WTC11 (cell line): ENCODE measurements around the gene JKAMP. TPM values are rescaled to one million over a fixed set of nuclear protein-coding genes. Genes with fewer than 3 reads are reported as not detected.
A peak's percentile ranks its signal among the peaks of the same experiment; 100 is the strongest.

ENCODE experiments used
- ATAC-seq: fragments of 200-7000 bp; cut with Tn5 transposase; 2 replicates; pipeline ENCODE4 v1.10.0; 2021; ENCODE audit warnings: mild to moderate bottlenecking, moderate library complexity
- CTCF ChIA-PET: fragments of 300-600 bp; sonication (Branson Sonifier 250); formaldehyde crosslinking; loops from one replicate; lab custom pipeline; 2021; ENCODE audit warnings: antibody characterized with exemption; lab: Charles Lee
- POLR2A ChIA-PET: fragments of 350-600 bp; sonication (Branson Sonifier 250); formaldehyde crosslinking; loops from one replicate; lab custom pipeline; 2021; ENCODE audit warnings: antibody characterized with exemption; lab: Charles Lee
- DNase-seq: peaks from one replicate; pipeline ENCODE4 v3.0.0; 2021; ENCODE audit warnings: low spot score
- H3K27ac Mint-ChIP-seq: 2 replicates; pipeline ENCODE4 v1.8.0; 2021; ENCODE audit warnings: mixed read lengths
- H3K27me3 Mint-ChIP-seq: 2 replicates; pipeline ENCODE4 v1.8.0; 2021; ENCODE audit warnings: low read depth, mild to moderate bottlenecking, moderate library complexity, mixed read lengths
- H3K36me3 Mint-ChIP-seq: 2 replicates; pipeline ENCODE4 v1.8.0; 2021; ENCODE audit warnings: mixed read lengths
- H3K4me1 Mint-ChIP-seq: 2 replicates; pipeline ENCODE4 v1.8.0; 2022; ENCODE audit warnings: mixed read lengths
- H3K4me3 Mint-ChIP-seq: 2 replicates; pipeline ENCODE4 v1.8.0; 2021; ENCODE audit warnings: mild to moderate bottlenecking, moderate library complexity, mixed read lengths
- H3K9me3 Mint-ChIP-seq: 2 replicates; pipeline ENCODE4 v1.8.0; 2021; ENCODE audit warnings: mixed read lengths
- ATF6 ChIP-seq: sonication (generic); formaldehyde crosslinking; IDR thresholded peaks from 2 replicates; pipeline ENCODE4 v1.8.1; 2023; ENCODE audit warnings: mild to moderate bottlenecking, missing genetic modification reagents
- E2F1 ChIP-seq: sonication (generic); formaldehyde crosslinking; IDR thresholded peaks from 2 replicates; pipeline ENCODE4 v1.8.0; 2022; ENCODE audit warnings: mild to moderate bottlenecking, missing genetic modification reagents
- E2F5 ChIP-seq: sonication (generic); formaldehyde crosslinking; IDR thresholded peaks from 2 replicates; pipeline ENCODE4 v1.8.1; 2022; ENCODE audit warnings: mild to moderate bottlenecking, moderate library complexity, missing genetic modification reagents
- HMGXB4 ChIP-seq: sonication (generic); formaldehyde crosslinking; IDR thresholded peaks from 2 replicates; pipeline ENCODE4 v1.8.1; 2023; ENCODE audit warnings: mild to moderate bottlenecking, moderate library complexity, missing genetic modification reagents
- JUN ChIP-seq: sonication (generic); formaldehyde crosslinking; IDR thresholded peaks from 2 replicates; pipeline ENCODE4 v1.8.0; 2023; ENCODE audit warnings: mild to moderate bottlenecking, missing genetic modification reagents
- MXD4 ChIP-seq: fragments of 250-450 bp; sonication (Bioruptor Pico); IDR thresholded peaks from 2 replicates; pipeline ENCODE4 v1.8.0; 2021; ENCODE audit warnings: mild to moderate bottlenecking, moderate library complexity, borderline replicate concordance
- NR2C2 ChIP-seq: sonication (generic); formaldehyde crosslinking; IDR thresholded peaks from 2 replicates; pipeline ENCODE4 v1.8.0; 2022; ENCODE audit warnings: mild to moderate bottlenecking, missing genetic modification reagents
- OVOL2 ChIP-seq: fragments of 250-450 bp; sonication (Bioruptor Pico); IDR thresholded peaks from 2 replicates; pipeline ENCODE4 v1.9.0; 2021; ENCODE audit warnings: mild to moderate bottlenecking, borderline replicate concordance
- SMAD3 ChIP-seq: sonication (generic); formaldehyde crosslinking; IDR thresholded peaks from 2 replicates; pipeline ENCODE4 v1.8.0; 2022; ENCODE audit warnings: missing genetic modification reagents, mild to moderate bottlenecking, borderline replicate concordance
- SOX15 ChIP-seq: fragments of 250-450 bp; sonication (Bioruptor Pico); IDR thresholded peaks from 2 replicates; pipeline ENCODE4 v1.9.0; 2021; ENCODE audit warnings: mild to moderate bottlenecking
- TCF7 ChIP-seq: sonication (generic); formaldehyde crosslinking; IDR thresholded peaks from 2 replicates; pipeline ENCODE4 v1.8.0; 2022; ENCODE audit warnings: mild to moderate bottlenecking, low read depth, missing genetic modification reagents, moderate library complexity
- TEAD4 ChIP-seq: sonication (generic); formaldehyde crosslinking; IDR thresholded peaks from 2 replicates; pipeline ENCODE4 v1.8.0; 2022; ENCODE audit warnings: mild to moderate bottlenecking, missing genetic modification reagents
- TP53 ChIP-seq: sonication (generic); formaldehyde crosslinking; IDR thresholded peaks from 2 replicates; pipeline ENCODE4 v1.8.1; 2023; ENCODE audit warnings: mild to moderate bottlenecking, missing genetic modification reagents
- ZNF263 ChIP-seq: sonication (generic); formaldehyde crosslinking; IDR thresholded peaks from 2 replicates; pipeline ENCODE4 v1.8.1; 2022; ENCODE audit warnings: low read depth, mild to moderate bottlenecking, moderate library complexity, missing genetic modification reagents
- ZNF512 ChIP-seq: sonication (generic); formaldehyde crosslinking; IDR thresholded peaks from 2 replicates; pipeline ENCODE4 v1.8.1; 2022; ENCODE audit warnings: missing genetic modification reagents, borderline replicate concordance
- total RNA-seq: library from RNA; stranded (reverse); gene quantifications from 3 replicates; pipeline ENCODE4 v1.2.3, GENCODE V29; 2021
- TF ChIP-seq, protein P1 (sequence below): sonication (generic); formaldehyde crosslinking; IDR thresholded peaks from 2 replicates; pipeline ENCODE4 v1.8.0; 2022; ENCODE audit warnings: mild to moderate bottlenecking, missing genetic modification reagents
- TF ChIP-seq, protein P2 (sequence below): sonication (generic); formaldehyde crosslinking; IDR thresholded peaks from 2 replicates; pipeline ENCODE4 v1.8.0; 2022; ENCODE audit warnings: missing genetic modification reagents

Gene JKAMP
- total RNA-seq, 1 experiment from 2014 or later: 33.2 TPM

DNA sequence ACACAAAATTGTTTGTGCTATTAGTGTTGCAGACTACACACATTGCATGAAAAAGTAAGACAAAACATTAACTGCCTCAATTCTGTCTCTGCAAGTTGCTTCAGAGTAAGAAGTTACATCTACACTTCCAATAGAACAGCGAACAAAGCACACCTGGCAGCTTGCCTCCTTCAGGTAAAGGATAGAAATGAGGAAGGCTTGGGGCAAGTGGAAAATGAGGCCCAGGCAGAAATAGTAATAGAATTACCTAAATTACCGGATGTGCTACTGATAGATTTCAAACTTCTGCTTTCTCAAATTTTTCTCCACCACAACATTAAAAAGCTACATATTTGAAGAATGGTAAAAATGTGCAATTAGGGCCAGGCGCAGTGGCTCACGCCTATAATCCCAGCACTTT is 54.6 kb downstream of the JKAMP start (continued):
- TF ChIP-seq ZNF512 (CRISPR knock-in tag): no peak
- no peak for TF ChIP-seq HMGXB4 (CRISPR knock-in tag)
- no peak for TF ChIP-seq NR2C2 (CRISPR knock-in tag)

DNA sequence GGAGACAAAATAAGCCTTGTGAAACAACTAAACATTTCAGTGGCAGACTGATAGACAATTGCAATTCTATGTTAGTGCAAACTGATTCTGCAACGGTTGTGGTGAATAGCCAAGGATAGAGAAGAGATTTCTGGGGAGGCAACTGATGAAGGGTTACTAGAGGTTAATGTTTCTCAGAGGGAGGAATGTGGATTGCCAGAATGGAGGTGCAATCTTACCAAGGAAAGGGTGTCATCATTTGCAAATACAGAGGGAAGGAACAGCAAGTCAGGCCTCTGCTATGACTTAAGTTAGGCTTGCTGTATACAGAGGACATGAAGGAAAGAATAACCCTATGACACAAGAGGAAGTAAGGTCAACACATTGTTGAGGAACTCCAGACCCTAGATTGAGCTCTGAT is 56.5 kb downstream of the JKAMP start:
- CTCF ChIA-PET: no interaction called here
- ATAC-seq (peak; percentile 69), DNase-seq (no peak)
- Mint-ChIP-seq H3K27ac (no peak overlapping the region), H3K36me3 (no peaks in the 10 kb centered on the region), H3K4me1 (peaks cover 10% of the 10 kb centered on the region), H3K4me3 (no peak overlapping the region), H3K9me3 (no peaks in the 10 kb centered on the region), H3K27me3 (no peaks in the 10 kb centered on the region)
- POLR2A ChIA-PET: no interaction called here
- TF ChIP-seq, protein P1, sequence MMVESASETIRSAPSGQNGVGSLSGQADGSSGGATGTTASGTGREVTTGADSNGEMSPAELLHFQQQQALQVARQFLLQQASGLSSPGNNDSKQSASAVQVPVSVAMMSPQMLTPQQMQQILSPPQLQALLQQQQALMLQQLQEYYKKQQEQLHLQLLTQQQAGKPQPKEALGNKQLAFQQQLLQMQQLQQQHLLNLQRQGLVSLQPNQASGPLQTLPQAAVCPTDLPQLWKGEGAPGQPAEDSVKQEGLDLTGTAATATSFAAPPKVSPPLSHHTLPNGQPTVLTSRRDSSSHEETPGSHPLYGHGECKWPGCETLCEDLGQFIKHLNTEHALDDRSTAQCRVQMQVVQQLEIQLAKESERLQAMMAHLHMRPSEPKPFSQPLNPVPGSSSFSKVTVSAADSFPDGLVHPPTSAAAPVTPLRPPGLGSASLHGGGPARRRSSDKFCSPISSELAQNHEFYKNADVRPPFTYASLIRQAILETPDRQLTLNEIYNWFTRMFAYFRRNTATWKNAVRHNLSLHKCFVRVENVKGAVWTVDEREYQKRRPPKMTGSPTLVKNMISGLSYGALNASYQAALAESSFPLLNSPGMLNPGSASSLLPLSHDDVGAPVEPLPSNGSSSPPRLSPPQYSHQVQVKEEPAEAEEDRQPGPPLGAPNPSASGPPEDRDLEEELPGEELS (CRISPR knock-in tag): no peak
- no peak for TF ChIP-seq E2F5 (CRISPR knock-in tag)
- TF ChIP-seq ZNF512 (CRISPR knock-in tag): no peak
- TF ChIP-seq, protein P2, sequence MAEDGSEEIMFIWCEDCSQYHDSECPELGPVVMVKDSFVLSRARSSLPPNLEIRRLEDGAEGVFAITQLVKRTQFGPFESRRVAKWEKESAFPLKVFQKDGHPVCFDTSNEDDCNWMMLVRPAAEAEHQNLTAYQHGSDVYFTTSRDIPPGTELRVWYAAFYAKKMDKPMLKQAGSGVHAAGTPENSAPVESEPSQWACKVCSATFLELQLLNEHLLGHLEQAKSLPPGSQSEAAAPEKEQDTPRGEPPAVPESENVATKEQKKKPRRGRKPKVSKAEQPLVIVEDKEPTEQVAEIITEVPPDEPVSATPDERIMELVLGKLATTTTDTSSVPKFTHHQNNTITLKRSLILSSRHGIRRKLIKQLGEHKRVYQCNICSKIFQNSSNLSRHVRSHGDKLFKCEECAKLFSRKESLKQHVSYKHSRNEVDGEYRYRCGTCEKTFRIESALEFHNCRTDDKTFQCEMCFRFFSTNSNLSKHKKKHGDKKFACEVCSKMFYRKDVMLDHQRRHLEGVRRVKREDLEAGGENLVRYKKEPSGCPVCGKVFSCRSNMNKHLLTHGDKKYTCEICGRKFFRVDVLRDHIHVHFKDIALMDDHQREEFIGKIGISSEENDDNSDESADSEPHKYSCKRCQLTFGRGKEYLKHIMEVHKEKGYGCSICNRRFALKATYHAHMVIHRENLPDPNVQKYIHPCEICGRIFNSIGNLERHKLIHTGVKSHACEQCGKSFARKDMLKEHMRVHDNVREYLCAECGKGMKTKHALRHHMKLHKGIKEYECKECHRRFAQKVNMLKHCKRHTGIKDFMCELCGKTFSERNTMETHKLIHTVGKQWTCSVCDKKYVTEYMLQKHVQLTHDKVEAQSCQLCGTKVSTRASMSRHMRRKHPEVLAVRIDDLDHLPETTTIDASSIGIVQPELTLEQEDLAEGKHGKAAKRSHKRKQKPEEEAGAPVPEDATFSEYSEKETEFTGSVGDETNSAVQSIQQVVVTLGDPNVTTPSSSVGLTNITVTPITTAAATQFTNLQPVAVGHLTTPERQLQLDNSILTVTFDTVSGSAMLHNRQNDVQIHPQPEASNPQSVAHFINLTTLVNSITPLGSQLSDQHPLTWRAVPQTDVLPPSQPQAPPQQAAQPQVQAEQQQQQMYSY (CRISPR knock-in tag): no peak
- TF ChIP-seq TCF7 (CRISPR knock-in tag): no peak
- TF ChIP-seq, all 79 proteins: peak for 0

- ChIA-PET CTCF (no interaction called here), POLR2A (no interaction called here)
- DNase-seq (no peak), ATAC-seq (no peak)
- Mint-ChIP-seq H3K4me3 (no peak overlapping the region), H3K27me3 (no peaks in the 10 kb centered on the region), H3K36me3 (no peaks in the 10 kb centered on the region), H3K9me3 (no peaks in the 10 kb centered on the region), H3K27ac (no peak overlapping the region), H3K4me1 (peaks cover 10% of the 10 kb centered on the region)
- TF ChIP-seq TP53 (CRISPR knock-in tag) (no peak), E2F1 (CRISPR knock-in tag) (no peak), SMAD3 (no peak), SOX15 (no peak), ZNF263 (CRISPR knock-in tag) (no peak), TEAD4 (CRISPR knock-in tag) (no peak), MXD4 (CRISPR knock-in tag) (no peak), OVOL2 (no peak), JUN (CRISPR knock-in tag) (no peak), ATF6 (CRISPR knock-in tag) (no peak)
These were observed 57.4 kb downstream of the JKAMP start for GRCh38 chr14:59541731-59542130.
